Cardiac fibroblast (primary cell): ENCODE measurements around the gene CENPVL1.

Experiments
- DNase-seq, 2 donors: peaks; one replicate each; pipeline versions ENCODE4 v3.0.0 to v3.0.0-alpha.2; 2010; ENCODE audit warnings: low read depth in 2 of 2
- H3K4me3 ChIP-seq, 2 donors: replicated peaks in 1 of 2; 1 replicate in 1 of 2; 2 replicates in 1 of 2; pipeline ENCODE4 v1.5.1; 2011; ENCODE audit warnings: low read depth in 2 of 2, low read length in 2 of 2, mild to moderate bottlenecking in 2 of 2, moderate library complexity in 1 of 2
- CTCF ChIP-seq: IDR thresholded peaks from one replicate; pipeline ENCODE4 v1.5.1; 2011; ENCODE audit warnings: low read depth, mild to moderate bottlenecking, low read length, inconsistent platforms

CENPVL1 gene

DNA sequence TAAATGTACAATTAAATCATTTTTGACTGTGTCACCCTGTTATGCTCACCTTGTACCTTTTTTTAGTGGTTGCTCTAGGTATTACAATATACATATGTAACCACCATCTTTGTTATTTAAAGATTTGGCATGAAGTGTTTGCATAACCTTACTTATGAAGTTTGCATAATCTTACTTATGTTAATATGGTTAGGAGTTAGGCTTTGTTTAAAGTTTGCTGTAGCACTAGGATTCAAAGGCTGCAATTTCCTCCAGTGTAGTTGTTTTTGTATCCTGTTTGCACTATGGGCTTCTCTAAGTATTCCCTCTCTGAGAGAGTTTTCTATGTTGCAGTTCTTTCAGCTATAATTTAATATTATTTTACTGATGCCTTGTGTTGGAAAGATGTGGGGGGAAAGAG, 17.9 kb downstream of the CENPVL1 start:
- H3K4me3 ChIP-seq, result no peak overlapping the region
- TF ChIP-seq CTCF, result no peak
- no peak for DNase-seq

- no peak for TF ChIP-seq CTCF
- H3K4me3 ChIP-seq, result no peak overlapping the region
- DNase-seq, result no peak
Measured at GRCh38 chrX:51737091-51737490, 26.8 kb downstream of the CENPVL1 start.

GRCh38 chrX:51742586-51742985, 32.3 kb downstream of the CENPVL1 start:
- H3K4me3 ChIP-seq, result no peak overlapping the region
- TF ChIP-seq CTCF, result no peak
- no peak for DNase-seq

GRCh38 chrX:51743179-51743957, 33.1 kb downstream of the CENPVL1 start, which contains the start of gene GSPT2:
Gene GSPT2, plus strand, starts transcription at chrX:51743442. Its CDS starts 185 bp downstream, at chrX:51743627.
- H3K4me3 ChIP-seq, result peak within 1 kb of the TSS; percentile 70 to 72
- no peak for TF ChIP-seq CTCF
- DNase-seq, result peak; percentile 76 to 81

- TF ChIP-seq CTCF, result no peak
- no peak overlapping the region for H3K4me3 ChIP-seq
- peak; percentile 13 to 42 for DNase-seq
Measured at GRCh38 chrX:51747671-51748070, 37.4 kb downstream of the CENPVL1 start.

GRCh38 chrX:51759055-51759839, 48.9 kb downstream of the CENPVL1 start:
- no peak for TF ChIP-seq CTCF
- no peak overlapping the region for H3K4me3 ChIP-seq
- DNase-seq, result no peak
